Glomerular endothelial cell (primary cell): ENCODE results near the gene FNDC11. TPM values are rescaled to one million over a fixed set of nuclear protein-coding genes. Genes with fewer than 3 reads are reported as not detected.
"Not testable (repeated sequence)": the region's sequence is repeated elsewhere in the genome, so short reads cannot be mapped to it uniquely, and the experiment has no call there.

Source experiments
- DNase-seq: peaks from one replicate; pipeline ENCODE4 v3.0.0-alpha.2; 2011; ENCODE audit warnings: low read depth, low spot score; ENCODE audit errors: extremely low read depth
- total RNA-seq: library from RNA; depleted of rRNA; stranded (reverse); fragments of >200 nt; gene quantifications from 2 replicates; pipeline ENCODE4 v1.2.3, GENCODE V29; 2015

The FNDC11 gene
- total RNA-seq: 0.44 and 0.99 TPM in 2 replicates

DNA sequence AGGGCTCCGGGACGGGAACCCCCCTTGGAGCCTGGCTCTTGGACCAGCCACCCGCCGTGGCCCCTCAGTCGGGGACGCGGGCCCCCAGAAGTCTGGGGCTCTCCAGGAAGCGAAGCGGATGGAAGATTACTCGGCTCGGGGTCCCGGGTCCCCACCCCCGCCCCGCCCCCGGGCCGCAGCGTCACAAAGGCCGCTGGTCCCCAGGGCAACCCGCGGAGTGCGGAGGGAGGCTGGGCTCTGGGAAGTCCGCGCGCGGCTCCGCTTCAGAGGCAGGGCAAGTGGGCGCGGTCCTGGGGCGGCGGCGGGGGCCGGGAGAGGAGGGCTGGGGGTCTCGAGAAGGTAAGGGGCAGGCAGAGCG lies at the start of gene FNDC11:
FNDC11 (plus strand) TSS at position 227 of the 358 bp plus-strand sequence. CDS start 1,505 bp downstream, outside the sequence.
- DNase-seq: no peak

GRCh38 chr20:63504642-63505041 lies 49.3 kb upstream of the FNDC11 start:
- DNase-seq: no peak

DNA sequence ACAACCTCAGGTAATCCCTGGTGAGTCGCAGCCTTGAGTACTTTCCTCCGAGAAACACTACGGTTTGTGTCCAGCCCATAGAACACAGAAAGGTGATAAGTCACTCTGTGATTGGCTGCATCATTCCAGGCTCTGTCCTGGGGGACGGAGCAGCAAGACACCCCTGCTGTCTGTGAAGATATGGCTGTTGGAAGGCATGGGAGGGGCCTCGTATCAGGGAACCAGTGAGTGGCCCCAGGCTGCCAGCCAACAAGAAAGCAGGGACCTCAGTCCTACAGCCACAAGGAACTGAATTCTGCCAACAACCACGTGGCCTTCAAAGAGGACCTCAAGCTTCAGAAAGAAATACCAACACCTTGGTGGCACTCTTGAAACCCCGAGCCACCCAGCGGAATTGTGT lies 48.7 kb upstream of the FNDC11 start:
- no peak for DNase-seq

GRCh38 chr20:63505723-63506122 lies 48.2 kb upstream of the FNDC11 start:
- no peak for DNase-seq

- DNase-seq: no peak
Measured at GRCh38 chr20:63507083-63507743, 46.7 kb upstream of the FNDC11 start.

- DNase-seq: no peak
Measured at GRCh38 chr20:63508072-63508768, 45.7 kb upstream of the FNDC11 start.

DNA sequence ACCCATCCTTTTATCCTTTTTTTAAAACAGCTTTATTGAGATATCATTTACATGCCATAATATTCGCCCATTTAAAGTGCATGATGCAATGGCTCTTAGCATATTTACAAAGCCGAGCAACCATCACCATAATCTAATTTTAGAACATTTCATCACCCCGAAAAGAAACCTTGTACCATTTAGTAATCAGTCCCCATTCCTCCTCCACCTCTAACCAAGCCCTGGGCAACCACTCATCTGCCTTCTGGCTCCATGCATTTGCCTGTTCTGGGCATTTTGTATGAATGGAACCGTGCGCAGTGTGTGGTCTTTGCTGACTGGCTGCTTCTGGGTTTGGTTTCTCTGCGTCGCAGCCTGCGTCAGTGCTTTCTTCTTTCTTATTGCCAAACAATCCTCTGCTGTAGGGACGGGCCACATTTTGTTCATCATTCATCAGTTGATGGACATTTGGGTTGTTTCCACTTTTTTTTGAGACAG lies 44.8 kb upstream of the FNDC11 start:
- no peak for DNase-seq

DNA sequence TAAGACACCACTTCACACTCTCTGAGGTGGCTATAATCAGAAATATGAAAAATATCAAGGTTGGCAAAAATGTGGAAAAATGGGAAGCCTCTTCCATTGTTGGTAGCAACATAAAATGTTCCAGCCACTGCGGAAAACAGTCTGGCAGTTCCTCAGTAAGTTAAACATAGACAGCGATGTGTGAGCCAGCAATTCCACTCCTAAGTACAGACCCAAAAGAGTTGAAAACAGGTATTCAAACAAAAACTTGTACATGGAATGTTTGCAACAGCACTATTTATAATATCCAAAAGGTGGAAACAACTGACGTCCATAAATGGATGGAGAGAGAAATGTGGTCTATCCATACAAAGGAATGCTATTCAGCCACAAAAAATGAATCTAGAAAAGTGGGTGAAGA lies 40.8 kb upstream of the FNDC11 start:
- DNase-seq: no peak

DNA sequence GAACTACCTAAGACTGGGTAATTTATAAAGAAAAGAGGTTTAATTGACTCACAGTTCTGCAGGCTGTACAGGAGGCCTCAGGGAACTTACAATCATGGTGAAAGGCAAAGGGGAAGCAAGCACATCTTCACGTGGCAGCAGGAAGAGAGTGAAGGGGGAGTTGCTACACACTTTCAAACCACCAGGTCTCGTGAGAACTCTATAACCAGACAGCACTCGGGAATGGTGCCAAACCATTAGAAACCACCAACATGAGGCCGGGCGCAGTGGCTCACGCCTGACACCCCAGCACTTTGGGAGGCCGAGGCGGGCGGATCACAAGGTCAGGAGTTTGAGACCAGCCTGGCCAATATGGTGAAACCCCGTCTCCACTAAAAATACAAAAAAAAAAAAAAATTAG lies 39.4 kb upstream of the FNDC11 start:
- DNase-seq: not testable (repeated sequence)

DNA sequence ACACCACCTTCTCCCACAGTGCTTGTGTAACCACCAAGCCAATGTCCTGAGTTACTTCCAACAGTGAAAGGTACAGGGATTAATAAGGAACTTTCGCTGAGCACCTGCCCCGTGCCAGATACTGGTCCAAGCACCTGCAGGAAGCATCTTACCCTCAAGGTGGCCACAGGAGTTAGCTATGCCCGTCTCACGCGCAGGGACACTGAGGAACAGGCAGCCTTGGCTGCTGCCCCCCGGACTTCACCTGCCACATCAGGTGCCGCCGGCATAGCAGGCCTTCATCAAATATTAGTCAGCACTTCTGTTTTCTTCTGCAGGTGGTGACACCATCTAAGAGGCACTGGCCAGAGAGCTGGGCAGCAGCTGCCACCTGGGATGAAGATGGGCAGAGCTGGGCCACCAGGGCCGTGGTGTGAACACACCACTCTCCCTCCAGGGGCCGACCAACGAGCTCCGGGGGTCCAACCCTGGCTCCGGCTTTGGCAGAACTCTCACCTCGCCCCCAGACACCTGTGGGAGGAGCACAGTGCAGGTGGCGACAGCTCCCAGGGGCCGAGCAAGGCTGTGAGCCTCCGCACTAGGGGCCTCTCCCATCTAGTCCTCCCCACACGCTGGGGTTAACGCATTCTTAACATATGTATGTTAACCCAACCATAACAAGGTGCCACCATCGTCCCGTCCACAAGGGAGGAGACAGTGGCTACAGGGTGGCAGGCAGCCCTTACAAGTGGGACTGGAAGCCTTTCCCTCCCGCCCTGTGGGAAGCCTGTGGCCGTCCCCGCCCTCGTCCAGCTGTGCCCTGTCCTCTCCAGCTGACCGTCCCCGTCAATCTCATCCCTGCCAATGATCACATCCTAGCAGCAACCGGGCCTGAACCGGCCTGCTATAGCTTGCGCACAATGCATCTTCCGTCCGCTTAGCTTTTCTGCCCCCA lies 36.3 kb upstream of the FNDC11 start:
- DNase-seq: no peak

DNA sequence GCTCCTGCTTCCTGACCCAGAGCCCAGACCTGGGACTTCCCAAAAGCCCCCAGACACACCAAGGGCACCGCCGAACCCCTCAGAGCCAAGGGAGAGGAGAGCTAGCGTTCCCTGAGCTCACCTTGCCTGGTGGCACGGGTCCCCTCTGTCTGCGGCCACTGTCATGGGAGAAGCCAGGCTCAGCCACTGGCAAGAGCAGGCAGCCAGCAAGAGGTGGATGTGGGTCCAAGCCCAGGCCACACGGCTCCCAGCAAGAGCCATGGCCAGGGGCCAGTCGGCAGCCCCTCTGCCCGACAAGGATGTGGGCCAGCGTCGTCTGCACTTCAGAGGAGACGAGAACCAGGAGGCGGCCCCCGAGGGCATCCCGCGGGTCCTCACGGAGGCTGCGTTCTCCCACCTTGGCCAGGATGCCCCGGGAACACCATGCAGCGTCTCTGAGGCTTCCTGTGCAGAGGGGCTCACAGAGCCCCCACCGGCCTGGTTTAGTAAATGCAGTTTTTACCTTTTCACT lies 35.6 kb upstream of the FNDC11 start:
- no peak for DNase-seq

DNA sequence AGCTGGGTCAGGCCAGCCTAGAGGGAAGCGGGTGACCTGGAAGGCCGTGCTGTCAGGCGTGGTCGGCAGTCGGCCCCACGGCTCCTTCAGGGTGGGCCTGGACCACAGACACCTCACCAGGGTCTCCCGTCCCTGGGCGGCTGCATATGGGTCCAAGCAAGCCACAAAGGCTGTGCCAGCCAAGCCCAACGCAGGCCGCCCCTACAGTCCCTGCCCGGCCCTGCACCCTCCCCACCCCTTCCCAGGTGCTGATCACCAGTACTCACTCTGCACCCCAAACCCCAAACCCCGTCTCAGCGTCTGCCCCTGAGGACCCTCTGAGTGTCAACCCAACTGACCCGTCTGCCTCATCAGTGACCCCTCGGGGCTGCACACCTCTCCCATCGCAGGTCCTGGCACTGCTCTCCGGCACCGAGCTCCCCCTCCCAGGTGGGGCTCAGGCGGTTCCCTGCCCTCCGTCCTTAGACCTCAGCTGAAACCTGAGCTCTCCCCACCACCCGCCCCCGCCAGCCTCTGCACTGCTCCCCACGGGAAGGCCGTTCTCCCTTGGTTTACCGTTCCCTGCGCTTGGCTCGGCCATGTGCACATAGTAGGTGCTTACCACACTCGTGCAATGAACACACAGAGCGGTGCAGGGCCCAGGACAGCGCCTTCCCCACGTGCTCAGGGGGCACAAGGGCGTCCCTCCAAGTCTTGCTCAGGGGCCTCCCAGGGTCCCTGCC lies 34.9 kb upstream of the FNDC11 start:
- no peak for DNase-seq

GRCh38 chr20:63519668-63520503 lies 34.1 kb upstream of the FNDC11 start:
- DNase-seq: no peak

- no peak for DNase-seq
Measured at GRCh38 chr20:63520504-63520933, 33.4 kb upstream of the FNDC11 start, which contains the start of gene PPDPF. TSS of gene PPDPF (plus strand) at chr20:63520765. CDS start at chr20:63521309, 544 bp downstream.

GRCh38 chr20:63520934-63521601 lies 32.9 kb upstream of the FNDC11 start:
- DNase-seq: no peak

GRCh38 chr20:63521602-63522001 lies 32.4 kb upstream of the FNDC11 start:
- DNase-seq: no peak

DNA sequence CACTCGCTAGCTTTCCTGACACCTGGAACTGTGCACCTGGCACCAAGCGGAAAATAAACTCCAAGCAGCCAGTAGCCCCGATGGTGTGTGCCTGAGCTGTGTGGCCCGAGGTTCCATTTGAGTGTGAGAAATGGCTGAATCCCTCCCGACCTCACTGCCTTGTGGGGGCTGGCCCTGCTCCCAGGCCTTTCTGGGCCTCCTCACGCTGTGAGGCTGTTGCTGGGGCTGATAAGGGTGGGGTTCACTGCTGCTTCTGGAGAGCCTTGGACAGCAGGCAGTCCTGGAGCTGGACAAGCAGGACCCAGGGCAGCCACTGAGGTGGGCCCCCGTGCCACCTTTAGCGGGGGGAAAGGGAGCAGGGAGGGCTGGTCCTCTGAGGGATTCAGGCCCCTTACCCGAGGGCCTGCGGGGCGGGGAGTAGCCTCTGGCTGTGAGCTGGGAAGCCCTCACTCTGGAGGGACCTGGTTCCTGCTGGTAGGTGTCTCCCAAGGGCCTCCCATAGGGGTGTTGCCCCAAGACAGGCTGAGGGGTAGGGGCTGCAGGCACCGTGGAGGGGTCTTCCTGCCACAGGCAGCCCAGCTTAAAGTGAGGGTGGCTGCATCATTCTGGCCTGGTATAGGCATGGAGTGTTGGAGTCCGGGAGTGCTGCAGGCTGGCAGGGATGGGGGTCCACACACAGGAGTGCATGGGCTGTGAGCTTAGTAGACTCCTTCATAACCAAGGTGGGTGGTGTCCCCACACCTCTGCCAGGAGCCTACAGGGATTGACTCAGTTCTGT lies 31.7 kb upstream of the FNDC11 start:
- DNase-seq: no peak

DNA sequence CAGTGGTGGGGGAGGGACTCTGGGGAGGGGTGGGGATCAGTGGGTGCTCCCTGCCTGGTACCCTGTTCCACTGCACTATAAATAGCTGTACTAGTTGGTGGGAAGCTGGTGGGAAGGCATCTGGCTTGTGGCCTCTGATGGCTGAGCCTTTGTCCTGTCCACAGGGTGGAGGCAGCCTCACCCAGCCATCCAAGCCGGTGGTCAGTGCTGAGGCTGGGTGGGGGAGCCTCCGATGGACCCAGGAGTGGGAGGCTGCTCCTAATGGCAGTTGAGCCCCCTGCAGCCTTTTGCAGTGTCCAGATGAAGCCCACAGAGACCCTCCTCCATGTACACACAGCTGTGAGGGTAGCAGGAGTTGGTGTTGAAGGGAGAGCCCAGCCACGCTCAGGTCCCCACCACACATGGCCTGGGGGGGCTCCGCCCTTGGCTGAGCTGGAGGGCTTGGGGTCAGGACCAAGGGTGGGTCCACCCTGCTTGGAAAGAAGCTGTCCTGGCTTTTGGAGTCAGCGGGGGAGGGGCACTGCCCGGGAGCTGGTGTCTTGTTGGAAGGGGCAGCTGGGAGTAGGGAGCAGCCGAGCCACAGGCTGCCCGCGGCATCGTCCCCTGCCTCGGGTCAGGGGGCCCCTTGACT lies 30.9 kb upstream of the FNDC11 start:
- no peak for DNase-seq
